Trophoblast cell (in vitro differentiated cells and primary cell): ENCODE measurements around the gene BMPR2.

Experiments used
- DNase-seq, 2 donors: peaks; one replicate each; pipeline ENCODE4 v3.0.0-alpha.2; 2016
- H2AFZ ChIP-seq: 2 replicates; pipeline ENCODE4 v1.6.1; 2013; ENCODE audit warnings: low read length, moderate library complexity, mild to moderate bottlenecking; ENCODE audit not compliant: insufficient read depth, poor library complexity
- H2AK5ac ChIP-seq: 2 replicates; pipeline ENCODE4 v1.6.1; 2013; ENCODE audit warnings: mild to moderate bottlenecking, low read length
- H2BK120ac ChIP-seq: 2 replicates; pipeline ENCODE4 v1.6.1; 2013; ENCODE audit warnings: low read length, mild to moderate bottlenecking, moderate library complexity; ENCODE audit not compliant: insufficient read depth, poor library complexity
- H2BK12ac ChIP-seq: 2 replicates; pipeline ENCODE4 v1.6.1; 2013; ENCODE audit warnings: mild to moderate bottlenecking, low read length, moderate library complexity
- H2BK5ac ChIP-seq: 2 replicates; pipeline ENCODE4 v1.6.1; 2013; ENCODE audit warnings: low read length, low read depth, moderate library complexity, mild to moderate bottlenecking; ENCODE audit not compliant: poor library complexity
- H3K14ac ChIP-seq: 2 replicates; pipeline ENCODE4 v1.6.1; 2013; ENCODE audit warnings: mild to moderate bottlenecking, low read length
- H3K18ac ChIP-seq: 2 replicates; pipeline ENCODE4 v1.6.1; 2013; ENCODE audit warnings: mild to moderate bottlenecking, low read length
- H3K23ac ChIP-seq: 2 replicates; pipeline ENCODE4 v1.6.1; 2013; ENCODE audit warnings: low read length
- H3K27ac ChIP-seq: 2 replicates; pipeline ENCODE4 v1.5.1; 2013; ENCODE audit warnings: low read depth, mild to moderate bottlenecking, inconsistent platforms, low read length, moderate library complexity
- H3K27me3 ChIP-seq: 2 replicates; pipeline ENCODE4 v1.6.1; 2013; ENCODE audit warnings: inconsistent platforms, mild to moderate bottlenecking, low read length, moderate library complexity; ENCODE audit not compliant: insufficient read depth
- H3K36me3 ChIP-seq, 2 experiments: 1 replicate in 1 of 2; 2 replicates in 1 of 2; pipeline ENCODE4 v1.6.1; 2013; ENCODE audit warnings: low read length in 2 of 2, mild to moderate bottlenecking in 2 of 2, moderate library complexity in 1 of 2; ENCODE audit not compliant: insufficient read depth in 2 of 2, control insufficient read depth in 1 of 2
- H3K4ac ChIP-seq: 2 replicates; pipeline ENCODE4 v1.6.1; 2013; ENCODE audit warnings: low read depth, mild to moderate bottlenecking, low read length, moderate library complexity
- H3K4me1 ChIP-seq, 2 experiments: 1 replicate in 1 of 2; 2 replicates in 1 of 2; pipeline ENCODE4 v1.6.1; 2013; ENCODE audit warnings: low read length in 2 of 2, mild to moderate bottlenecking in 2 of 2, moderate library complexity in 1 of 2; ENCODE audit not compliant: insufficient read depth in 2 of 2, control insufficient read depth in 1 of 2
- H3K4me2 ChIP-seq: 2 replicates; pipeline ENCODE4 v1.6.1; 2013; ENCODE audit warnings: inconsistent platforms, mild to moderate bottlenecking, low read length, moderate library complexity
- H3K4me3 ChIP-seq: 2 replicates; pipeline ENCODE4 v1.5.1; 2013; ENCODE audit warnings: mild to moderate bottlenecking, low read depth, low read length, inconsistent platforms
- H3K79me1 ChIP-seq: one replicate; pipeline ENCODE4 v1.6.1; 2013; ENCODE audit warnings: low read length
- H3K79me2 ChIP-seq: 2 replicates; pipeline ENCODE4 v1.6.1; 2013; ENCODE audit warnings: low read length, mild to moderate bottlenecking; ENCODE audit not compliant: control insufficient read depth, insufficient read depth, poor library complexity
- H3K9ac ChIP-seq: 2 replicates; pipeline ENCODE4 v1.6.1; 2013; ENCODE audit warnings: mild to moderate bottlenecking, low read length
- H3K9me3 ChIP-seq: 2 replicates; pipeline ENCODE4 v1.6.1; 2013; ENCODE audit warnings: low read depth, mild to moderate bottlenecking, control low read depth, inconsistent platforms, low read length; ENCODE audit not compliant: insufficient read depth
- H4K12ac ChIP-seq: 2 replicates; pipeline ENCODE4 v1.6.1; 2013; ENCODE audit warnings: low read depth, mild to moderate bottlenecking, low read length, moderate library complexity
- H4K8ac ChIP-seq: 2 replicates; pipeline ENCODE4 v1.6.1; 2013; ENCODE audit warnings: low read depth, mild to moderate bottlenecking, low read length, moderate library complexity
- H4K91ac ChIP-seq: one replicate; pipeline ENCODE4 v1.6.1; 2013; ENCODE audit warnings: low read depth, mild to moderate bottlenecking, low read length, moderate library complexity
- WGBS: extraction: QIAGEN DNeasy Blood & Tissue Kit; methylation state at CpG from one replicate; pipeline ENCODE4 v1.1.7; 2013; ENCODE audit warnings: missing lambda C conversion rate; ENCODE audit not compliant: insufficient read length, insufficient coverage; ENCODE audit errors: extremely low coverage; 5-methylcytosine and 5-hydroxymethylcytosine counted together

Gene BMPR2

GRCh38 chr2:202510911-202511310 is 134.8 kb downstream of the BMPR2 start:
- Histone ChIP-seq H3K14ac (no peak overlapping the region), H3K4me2 (no peak overlapping the region), H3K79me1 (no peaks in the 10 kb centered on the region), H2BK120ac (no peak overlapping the region), H3K36me3 (peaks cover 8% of the 10 kb centered on the region in 2 experiments), H3K4ac (no peak overlapping the region), H3K9ac (no peak overlapping the region), H3K27me3 (no peaks in the 10 kb centered on the region), H2AK5ac (no peak overlapping the region), H3K79me2 (no peaks in the 10 kb centered on the region), H4K8ac (no peak overlapping the region), H3K9me3 (no peaks in the 10 kb centered on the region), H4K91ac (no peak overlapping the region), H2BK5ac (no peak overlapping the region), H4K12ac (no peak overlapping the region), H3K27ac (no peak overlapping the region), H3K18ac (no peak overlapping the region), H3K4me3 (no peak overlapping the region), H3K4me1 (no peaks in the 10 kb centered on the region), H2AFZ (no peak overlapping the region), H3K23ac (no peak overlapping the region), H2BK12ac (no peak overlapping the region)
- no CpG with 5 or more reads among the region's 3 CpGs for WGBS
- DNase-seq: no peak

GRCh38 chr2:202512176-202512575 is 136.0 kb downstream of the BMPR2 start:
- no peak overlapping the region for H3K4me2 ChIP-seq
- no peak overlapping the region for H4K91ac ChIP-seq
- no CpG with 5 or more reads among the region's 2 CpGs for WGBS
- no peak overlapping the region for H3K9ac ChIP-seq
- no peaks in the 10 kb centered on the region for H3K79me1 ChIP-seq
- H3K27ac ChIP-seq: no peak overlapping the region
- H3K18ac ChIP-seq: no peak overlapping the region
- H2BK12ac ChIP-seq: no peak overlapping the region
- H3K27me3 ChIP-seq: no peaks in the 10 kb centered on the region
- H2BK5ac ChIP-seq: no peak overlapping the region
- no peak overlapping the region for H2AFZ ChIP-seq
- H4K8ac ChIP-seq: no peak overlapping the region
- no peak overlapping the region for H3K4me3 ChIP-seq
- H3K79me2 ChIP-seq: no peaks in the 10 kb centered on the region
- H3K23ac ChIP-seq: no peak overlapping the region
- no peak overlapping the region for H3K14ac ChIP-seq
- no peaks in the 10 kb centered on the region for H3K9me3 ChIP-seq
- no peak overlapping the region for H3K4ac ChIP-seq
- no peak for DNase-seq
- no peak overlapping the region for H2AK5ac ChIP-seq
- no peak overlapping the region for H2BK120ac ChIP-seq
- H3K4me1 ChIP-seq: no peaks in the 10 kb centered on the region
- no peak overlapping the region for H4K12ac ChIP-seq
- peaks cover 11 to 13% of the 10 kb centered on the region in 2 experiments for H3K36me3 ChIP-seq

- no peak for DNase-seq
- Histone ChIP-seq H2BK12ac (no peak overlapping the region), H4K91ac (no peak overlapping the region), H2BK120ac (no peak overlapping the region), H4K12ac (no peak overlapping the region), H3K36me3 (peaks cover 19 to 21% of the 10 kb centered on the region in 2 experiments), H3K4me3 (no peak overlapping the region), H4K8ac (no peak overlapping the region), H3K79me1 (no peaks in the 10 kb centered on the region), H3K9me3 (no peaks in the 10 kb centered on the region), H2BK5ac (no peak overlapping the region), H2AK5ac (no peak overlapping the region), H3K4me2 (no peak overlapping the region), H3K27ac (no peak overlapping the region), H3K4ac (no peak overlapping the region), H3K23ac (no peak overlapping the region), H3K4me1 (no peaks in the 10 kb centered on the region), H3K79me2 (no peaks in the 10 kb centered on the region), H2AFZ (no peak overlapping the region), H3K18ac (no peak overlapping the region), H3K14ac (no peak overlapping the region), H3K27me3 (no peaks in the 10 kb centered on the region), H3K9ac (no peak overlapping the region)
- no CpG with 5 or more reads among the region's 3 CpGs for WGBS
Measured at GRCh38 chr2:202514732-202515131, 138.6 kb downstream of the BMPR2 start.

GRCh38 chr2:202519453-202519852 is 143.3 kb downstream of the BMPR2 start:
- H2BK12ac ChIP-seq: no peak overlapping the region
- no peaks in the 10 kb centered on the region for H3K4me1 ChIP-seq
- H3K27me3 ChIP-seq: no peaks in the 10 kb centered on the region
- no peak overlapping the region for H3K23ac ChIP-seq
- H3K4me3 ChIP-seq: no peak overlapping the region
- no peak overlapping the region for H3K27ac ChIP-seq
- H2BK120ac ChIP-seq: no peak overlapping the region
- H3K36me3 ChIP-seq: peaks cover 46 to 47% of the 10 kb centered on the region in 2 experiments
- no peak overlapping the region for H3K18ac ChIP-seq
- no peak for DNase-seq
- H3K79me2 ChIP-seq: no peaks in the 10 kb centered on the region
- no peaks in the 10 kb centered on the region for H3K79me1 ChIP-seq
- no peak overlapping the region for H3K14ac ChIP-seq
- H3K9me3 ChIP-seq: no peaks in the 10 kb centered on the region
- no peak overlapping the region for H2AK5ac ChIP-seq
- H3K4me2 ChIP-seq: no peak overlapping the region
- no CpG with 5 or more reads among the region's 1 CpG for WGBS
- no peak overlapping the region for H4K12ac ChIP-seq
- no peak overlapping the region for H4K8ac ChIP-seq
- no peak overlapping the region for H3K9ac ChIP-seq
- no peak overlapping the region for H3K4ac ChIP-seq
- H2AFZ ChIP-seq: no peak overlapping the region
- no peak overlapping the region for H2BK5ac ChIP-seq
- no peak overlapping the region for H4K91ac ChIP-seq
